Ureter (tissue), 1 donor: ENCODE data around the gene LSM14A. TPM values are rescaled to one million over a fixed set of nuclear protein-coding genes. Genes with fewer than 3 reads are reported as not detected.

Experiments
- DNase-seq: peaks from one replicate; pipeline ENCODE4 v3.0.0-alpha.2; 2020; ENCODE audit warnings: low spot score
- total RNA-seq: library from RNA; stranded (reverse); gene quantifications from one replicate; pipeline ENCODE4 v1.2.4, GENCODE V29; 2023
- donor health status: DM: yes; HTN: yes; CAD: no.

LSM14A gene
- total RNA-seq, 1 donor from 2014 or later = 119 TPM

DNA sequence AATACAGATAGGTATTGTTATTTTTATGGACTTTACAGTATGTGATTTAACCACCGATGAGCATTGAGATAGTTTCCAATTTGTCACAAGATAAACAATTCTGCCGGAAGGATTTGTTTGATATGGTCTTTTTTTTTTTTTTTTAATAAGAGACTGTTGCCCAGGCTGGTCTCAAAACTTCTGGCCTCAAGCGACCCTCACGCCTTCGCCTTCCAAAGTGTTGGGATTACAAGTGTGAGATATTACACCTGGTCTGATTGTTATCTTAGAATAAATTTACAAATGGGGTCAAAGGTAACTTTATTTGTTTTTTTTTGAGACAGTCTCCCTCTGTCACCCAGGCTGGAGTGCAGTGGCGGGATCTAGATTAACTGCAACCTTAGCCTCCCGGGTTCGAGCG lies 83.2 kb downstream of the LSM14A start:
- no peak for DNase-seq

DNA sequence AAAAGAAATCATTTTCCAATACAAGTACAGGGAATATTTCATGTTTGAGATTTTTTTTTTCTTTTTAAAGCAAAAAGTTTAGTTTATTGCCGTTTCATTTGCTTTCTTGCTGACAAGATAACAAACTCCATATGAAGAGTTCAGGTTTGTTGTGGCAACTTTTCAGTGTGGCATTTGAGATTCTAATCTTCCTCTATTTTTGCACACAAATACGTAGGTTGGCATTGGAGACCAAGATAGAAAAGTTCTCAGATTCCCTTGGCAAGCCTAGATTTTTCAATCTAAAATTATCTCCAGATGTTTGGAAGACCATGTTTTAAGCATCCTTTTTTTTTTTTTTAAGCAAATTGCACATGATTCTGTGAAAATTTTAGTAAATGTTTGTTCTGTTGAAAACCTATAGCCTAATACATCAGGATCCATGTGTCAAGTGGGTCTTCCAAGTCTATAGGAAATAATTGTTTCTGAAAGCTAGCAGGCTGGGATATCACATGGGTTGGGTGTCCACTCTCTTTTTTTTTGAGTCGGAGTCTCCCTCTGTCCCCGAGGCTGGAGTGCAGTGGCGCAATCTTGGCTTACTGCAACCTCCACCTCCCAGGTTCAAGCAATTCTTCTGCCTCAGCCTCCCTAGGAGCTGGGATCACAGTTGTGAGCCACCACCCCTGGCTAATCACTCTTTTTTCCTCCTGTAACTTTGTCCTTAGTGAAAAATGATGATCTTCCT lies 84.7 kb downstream of the LSM14A start:
- DNase-seq = no peak

DNA sequence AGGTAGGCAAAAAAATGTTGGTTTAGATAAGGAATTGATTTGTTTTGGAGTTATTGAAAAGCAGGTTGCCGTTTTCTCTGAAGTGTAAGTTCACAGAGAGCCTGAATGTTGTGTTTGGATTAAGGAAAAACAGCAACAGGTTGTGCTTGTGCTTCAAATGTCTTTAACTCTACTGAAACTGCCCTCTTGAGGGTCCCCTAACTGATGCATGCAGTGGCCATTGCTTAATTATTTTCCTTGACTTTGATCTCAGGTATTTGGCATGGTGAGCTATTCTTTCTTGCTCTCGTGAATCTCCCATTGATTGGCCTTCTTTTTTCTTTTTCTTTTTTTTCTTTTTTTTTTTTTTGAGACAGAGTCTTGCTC lies 85.2 kb downstream of the LSM14A start:
- no peak for DNase-seq

DNA sequence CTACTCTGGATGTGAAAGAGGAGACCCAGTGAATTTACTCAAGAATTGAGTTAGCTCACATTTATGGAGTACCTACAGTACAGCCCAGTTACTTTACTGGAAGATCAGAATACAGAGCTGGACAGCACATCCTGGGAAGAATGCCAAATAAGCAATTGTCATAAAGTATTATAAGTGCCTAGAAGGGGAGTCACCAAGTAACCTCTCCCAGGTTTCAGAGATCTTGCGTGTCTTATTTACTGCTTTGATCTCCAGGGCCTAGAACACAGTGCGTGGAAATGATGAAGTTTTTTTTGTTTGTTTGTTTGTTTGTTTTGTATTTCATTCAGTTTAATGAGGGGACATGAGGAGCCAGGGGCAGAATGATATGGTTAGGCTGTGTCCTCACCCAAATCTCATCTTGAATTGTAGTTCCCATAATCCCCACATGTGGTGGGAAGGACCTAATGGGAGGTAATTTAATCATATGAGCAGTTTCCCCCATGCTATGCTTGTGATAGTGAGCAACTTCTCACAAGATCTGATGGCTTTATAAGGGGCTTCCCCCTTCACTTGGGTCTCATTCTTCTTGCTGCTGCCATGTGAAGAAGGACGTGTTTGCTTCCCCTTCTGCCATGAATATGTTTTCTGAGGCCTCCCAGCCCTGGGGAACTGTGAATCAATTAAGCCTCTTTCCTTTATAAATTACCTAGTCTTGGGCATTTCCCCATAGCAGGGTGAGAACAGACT lies 87.2 kb downstream of the LSM14A start:
- no peak for DNase-seq

GRCh38 chr19:34260771-34261173 lies 88.5 kb downstream of the LSM14A start:
- DNase-seq = no peak

DNA sequence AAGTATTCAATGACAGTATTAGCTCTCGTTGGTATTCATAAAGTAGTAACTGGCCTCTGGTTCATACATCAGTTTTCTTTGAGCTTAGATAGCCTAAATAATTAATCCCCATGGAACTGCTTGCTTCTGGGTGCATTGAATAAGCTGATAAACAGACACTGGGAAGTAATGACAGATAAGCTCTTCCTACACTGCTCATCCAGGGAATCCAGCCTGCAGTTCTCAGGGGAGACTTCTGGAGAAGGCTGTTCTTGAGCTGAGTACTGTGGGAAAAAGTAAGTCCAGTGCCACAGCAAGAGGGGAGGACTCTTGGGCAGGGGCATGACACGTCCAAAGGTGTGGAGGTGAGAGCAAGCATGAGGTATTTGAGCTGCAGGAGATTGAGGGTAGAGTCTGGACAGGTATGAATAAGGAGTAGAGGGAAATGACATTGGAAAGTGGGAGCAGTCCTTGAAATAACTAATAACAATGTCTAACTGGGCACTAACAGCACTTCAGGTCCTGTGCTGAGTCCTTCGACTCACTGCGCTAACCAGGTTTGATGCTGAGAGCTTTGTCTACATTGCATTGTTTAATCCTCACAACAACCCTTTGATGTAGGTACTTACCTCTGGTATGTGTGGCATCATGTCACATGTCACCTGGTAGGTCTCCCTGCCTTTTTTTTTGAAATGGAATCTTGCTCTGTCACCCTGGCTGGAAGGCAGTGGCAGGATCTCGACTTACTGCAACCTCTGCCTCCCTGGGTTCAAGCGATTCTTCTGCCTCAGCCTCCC lies 89.2 kb downstream of the LSM14A start:
- no peak for DNase-seq

DNA sequence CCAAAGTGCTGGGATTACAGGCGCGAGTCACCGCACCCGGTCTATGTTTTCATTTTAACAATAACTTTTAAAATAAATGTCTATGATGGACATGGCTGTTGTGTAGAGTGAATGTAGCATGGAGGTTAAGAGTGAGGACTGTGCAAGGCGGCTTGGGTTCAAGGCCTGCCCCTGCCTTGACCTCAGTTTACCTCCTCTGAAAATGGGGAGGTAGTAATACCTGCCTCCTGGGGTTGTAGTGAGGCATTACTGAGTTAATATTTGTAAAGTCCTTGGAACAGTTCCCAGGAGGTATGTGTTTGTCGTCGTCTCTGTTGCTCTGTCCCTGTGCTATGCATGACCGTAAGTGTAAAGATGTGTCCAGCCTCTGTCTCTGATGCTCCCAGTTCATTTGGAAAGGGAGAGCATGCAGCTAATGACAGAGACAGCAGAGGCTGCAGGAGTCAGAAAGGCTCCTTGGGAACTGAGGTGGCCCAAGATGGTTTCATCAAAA lies 91.5 kb downstream of the LSM14A start:
- no peak for DNase-seq

GRCh38 chr19:34265221-34265650 lies 92.9 kb downstream of the LSM14A start:
- DNase-seq = no peak

DNA sequence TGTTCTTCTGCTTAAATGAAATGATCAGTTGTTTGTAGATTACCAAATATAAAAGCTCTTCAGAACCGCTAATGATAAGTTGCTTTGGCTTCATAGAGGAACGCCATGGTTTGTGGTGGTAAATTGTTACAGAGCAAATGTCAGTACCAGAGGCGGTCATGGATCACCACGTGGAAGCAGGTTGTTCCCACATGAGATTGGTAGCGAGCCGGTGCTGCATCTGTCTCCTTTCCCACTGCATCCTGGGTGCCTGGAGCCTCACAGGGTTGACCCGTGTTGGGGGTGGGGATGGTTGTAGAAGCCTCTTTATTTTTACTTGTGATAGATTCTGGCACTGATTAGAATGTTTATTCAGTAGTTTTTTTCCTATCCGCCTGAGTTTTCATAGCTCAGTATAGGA lies 96.8 kb downstream of the LSM14A start:
- no peak for DNase-seq

GRCh38 chr19:34269489-34269888 lies 97.2 kb downstream of the LSM14A start:
- no peak for DNase-seq

DNA sequence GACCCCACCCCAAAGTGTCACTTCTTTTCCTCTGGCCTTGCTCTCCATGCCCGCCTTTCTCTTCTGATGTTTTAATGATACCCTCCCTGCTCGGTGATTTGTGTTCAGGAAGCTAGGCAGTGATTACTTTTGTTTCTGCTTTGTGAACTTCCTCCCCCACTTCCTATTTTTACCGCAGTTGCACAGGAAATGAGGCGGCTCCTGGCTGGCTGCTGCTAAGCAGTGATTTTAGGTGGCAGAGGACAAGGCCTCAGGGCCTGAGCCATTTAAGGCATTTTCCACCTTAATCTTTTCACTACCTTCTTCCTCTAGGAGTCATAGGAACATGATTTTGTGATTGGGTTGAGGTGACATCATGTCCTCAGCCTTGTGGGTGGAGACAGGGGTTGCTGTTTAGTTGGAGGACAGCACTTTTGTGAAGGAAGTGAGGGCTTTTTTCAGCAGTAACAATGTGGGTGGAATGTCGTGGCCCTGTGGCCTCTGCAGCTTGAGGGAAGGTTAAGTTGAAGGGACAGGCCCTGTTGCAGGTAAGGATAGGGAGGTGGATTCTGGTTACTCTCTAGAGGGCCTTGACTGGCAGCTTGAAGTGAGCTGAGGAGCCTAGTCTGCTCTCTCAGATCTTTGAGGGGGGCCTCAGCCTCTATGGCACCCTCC lies 97.8 kb downstream of the LSM14A start:
- peak; percentile 62 for DNase-seq

DNA sequence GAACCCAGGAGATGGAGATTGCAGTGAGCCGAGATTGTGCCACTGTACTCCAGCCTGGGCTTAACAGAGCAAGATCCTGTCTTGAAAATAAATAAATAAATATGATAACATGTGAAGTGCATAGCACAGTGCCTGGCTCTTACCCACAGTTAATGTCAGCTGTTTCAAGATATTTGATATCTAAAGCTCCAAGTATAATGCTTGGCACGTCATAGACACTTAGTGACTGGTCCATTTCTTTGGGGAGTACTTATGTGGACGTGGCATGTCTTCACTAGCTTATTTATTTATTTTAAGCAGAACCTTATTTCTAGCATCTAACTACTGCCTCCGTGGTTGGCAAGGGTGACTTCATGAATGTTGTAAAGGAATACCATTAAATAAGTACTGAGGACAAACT lies 100.8 kb downstream of the LSM14A start:
- no peak for DNase-seq

DNA sequence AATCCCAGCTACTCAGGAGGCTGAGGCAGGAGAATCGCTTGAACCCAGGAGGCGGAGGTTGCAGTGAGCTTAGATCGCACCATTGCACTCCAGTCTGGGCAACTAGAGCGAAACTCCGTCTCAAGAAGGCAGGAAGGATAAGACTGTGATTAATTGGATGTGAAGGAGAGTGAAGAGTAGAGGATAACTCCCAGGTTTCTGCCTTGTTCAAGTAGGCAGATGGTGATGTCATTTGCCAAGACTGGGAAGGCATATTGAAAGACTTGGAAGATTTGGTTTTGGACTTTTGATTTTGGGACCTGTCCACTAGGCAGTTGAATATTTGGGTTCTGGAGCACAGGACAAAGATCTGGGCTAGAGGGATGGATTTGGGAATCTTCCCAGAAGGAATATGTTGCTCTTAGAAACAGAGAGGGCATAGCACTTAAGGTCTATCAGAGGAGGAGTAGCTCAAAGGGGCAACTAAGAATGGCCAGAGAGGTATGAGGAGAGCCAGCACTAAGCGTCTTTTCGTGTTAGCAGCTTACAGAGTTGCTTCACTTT lies 102.1 kb downstream of the LSM14A start:
- no peak for DNase-seq

DNA sequence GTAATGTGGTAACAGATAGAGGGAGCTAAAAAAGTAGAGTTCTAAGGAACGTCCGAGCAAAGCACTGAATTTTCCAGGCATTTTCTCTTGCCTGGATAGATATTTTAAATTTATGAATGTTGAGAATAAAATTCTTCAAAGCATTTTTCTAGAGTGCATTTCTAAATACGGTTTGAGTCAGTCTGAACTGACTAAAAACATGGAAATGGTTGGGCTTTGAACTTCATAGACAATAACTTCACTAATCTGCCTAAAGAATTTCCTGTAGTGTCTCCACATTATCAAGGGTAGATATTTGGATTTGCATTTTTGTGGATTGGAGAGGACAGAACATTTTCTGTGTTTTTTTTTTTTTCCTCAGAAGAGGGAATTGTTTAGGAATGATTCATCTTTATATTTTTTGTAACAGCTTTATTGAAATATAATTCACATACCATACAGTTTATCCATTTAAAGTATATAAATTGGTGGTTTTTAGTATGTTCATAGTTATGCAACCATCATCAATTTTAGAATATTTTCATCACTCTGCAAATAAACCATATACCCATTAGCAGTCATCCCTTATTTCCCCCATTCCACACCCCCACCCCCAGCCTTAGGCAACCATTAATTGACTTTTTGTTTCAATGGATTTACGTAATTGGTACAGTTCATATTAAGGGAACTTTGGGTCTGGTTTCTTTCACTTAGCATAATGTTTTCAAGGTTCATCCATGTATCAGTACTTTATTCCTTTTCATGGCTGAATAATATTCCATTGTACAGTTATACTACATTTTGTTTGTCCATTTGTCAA lies 102.7 kb downstream of the LSM14A start:
- DNase-seq = no peak

DNA sequence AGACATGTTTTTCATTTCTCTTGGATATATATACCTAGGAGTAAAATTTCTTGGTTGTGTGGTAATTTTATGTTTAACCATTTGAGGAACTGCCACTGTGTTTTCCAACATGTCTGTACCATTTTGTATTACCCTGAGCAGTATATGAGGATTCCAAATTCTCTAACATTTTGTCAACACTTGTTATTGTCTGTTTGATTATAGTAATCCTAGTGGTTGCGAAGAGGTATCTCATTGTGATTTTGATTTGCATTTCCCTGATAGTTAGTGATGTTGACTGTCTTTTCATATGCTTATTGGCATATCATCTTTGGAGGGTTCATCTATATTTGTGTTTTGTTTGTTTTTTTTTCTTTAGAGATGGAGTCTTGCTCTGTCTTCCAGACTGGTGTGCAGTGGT lies 103.4 kb downstream of the LSM14A start:
- DNase-seq = no peak

DNA sequence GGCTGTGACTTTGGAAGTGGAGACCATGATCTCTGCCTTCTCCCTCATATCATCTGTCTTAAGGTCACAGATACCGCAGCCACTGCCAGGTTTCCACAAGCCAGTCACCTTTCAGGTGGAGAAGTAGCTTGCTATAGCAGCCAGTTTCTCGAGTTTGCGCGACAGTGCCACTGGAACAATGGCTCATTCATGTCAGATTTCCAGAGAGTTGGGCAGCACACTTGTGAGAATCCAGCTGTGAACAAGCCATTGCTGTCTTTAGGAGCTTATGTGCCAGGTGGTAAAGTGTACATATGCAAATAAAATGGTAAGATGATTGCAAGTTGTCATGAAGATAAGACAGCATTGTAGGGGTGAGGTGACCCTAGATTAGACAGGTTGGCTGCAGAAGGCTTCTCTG lies 104.3 kb downstream of the LSM14A start:
- DNase-seq = no peak

GRCh38 chr19:34277244-34277643 lies 104.9 kb downstream of the LSM14A start:
- no peak for DNase-seq

DNA sequence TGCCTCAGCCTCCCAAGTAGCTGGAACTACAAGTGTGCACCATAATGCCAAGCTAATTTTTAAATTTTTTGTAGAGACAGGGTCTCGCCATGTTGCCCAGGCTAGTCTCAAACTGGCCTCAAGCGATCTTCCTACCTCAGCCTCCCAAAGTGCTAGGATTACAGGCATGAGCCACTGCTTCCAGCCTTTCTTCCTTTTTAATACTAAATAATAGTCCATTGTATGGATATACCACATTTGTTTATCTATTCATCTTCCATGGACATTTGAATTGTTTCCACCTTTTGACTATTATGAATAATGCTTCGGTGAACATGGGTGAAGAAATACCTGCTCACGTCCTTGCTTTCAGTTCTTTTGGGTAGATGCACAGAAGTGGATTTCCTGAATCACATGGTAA lies 106.5 kb downstream of the LSM14A start:
- no peak for DNase-seq
